Esophagus mucosa (tissue), 1 donor: ENCODE measurements around the gene RAB40B. TPM values are rescaled to one million over a fixed set of nuclear protein-coding genes. Genes with fewer than 3 reads are reported as not detected.
A peak's percentile ranks its signal among the peaks of the same experiment; 100 is the strongest.

Source experiments
- ATAC-seq: fragments of 200-7000 bp; cut with Tn5 transposase; one replicate; pipeline ENCODE4 v1.9.1; 2020
- total RNA-seq: library from RNA; stranded (reverse); gene quantifications from one replicate; pipeline ENCODE4 v1.2.4, GENCODE V29; 2023
- donor health status: DM: yes; HTN: yes; CAD: no.

The RAB40B gene
- total RNA-seq, 1 donor from 2014 or later: 6.6 TPM

DNA sequence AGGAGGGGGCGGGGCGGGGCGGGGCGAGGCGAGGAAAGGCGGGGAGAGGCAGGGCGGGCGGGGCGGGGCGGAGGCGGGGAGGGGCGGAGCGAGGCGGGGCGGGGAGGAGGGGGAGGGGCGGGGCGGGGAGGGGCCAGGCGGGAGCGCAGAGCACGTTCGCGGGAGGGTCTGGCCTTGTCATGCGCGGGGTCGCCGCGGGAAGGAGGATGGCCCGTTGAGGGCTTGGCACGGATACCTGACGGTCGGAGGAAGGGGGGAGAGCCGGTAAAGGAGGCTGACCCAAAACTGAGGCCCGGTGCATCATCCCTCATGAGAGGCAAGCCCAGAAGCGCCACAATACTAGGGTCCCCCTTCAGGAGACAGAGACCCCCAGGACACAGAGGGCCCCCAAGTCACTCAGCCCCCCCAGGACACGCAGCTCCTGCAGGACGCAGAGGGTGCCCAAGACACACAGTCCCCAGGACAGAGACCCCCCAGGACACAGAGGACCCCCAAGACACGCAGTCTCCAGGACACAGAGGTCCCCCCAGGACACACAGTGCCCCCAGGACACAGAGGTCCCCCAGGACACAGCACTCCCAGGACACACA, 49.7 kb downstream of the RAB40B start:
- ATAC-seq: peak; percentile 21

DNA sequence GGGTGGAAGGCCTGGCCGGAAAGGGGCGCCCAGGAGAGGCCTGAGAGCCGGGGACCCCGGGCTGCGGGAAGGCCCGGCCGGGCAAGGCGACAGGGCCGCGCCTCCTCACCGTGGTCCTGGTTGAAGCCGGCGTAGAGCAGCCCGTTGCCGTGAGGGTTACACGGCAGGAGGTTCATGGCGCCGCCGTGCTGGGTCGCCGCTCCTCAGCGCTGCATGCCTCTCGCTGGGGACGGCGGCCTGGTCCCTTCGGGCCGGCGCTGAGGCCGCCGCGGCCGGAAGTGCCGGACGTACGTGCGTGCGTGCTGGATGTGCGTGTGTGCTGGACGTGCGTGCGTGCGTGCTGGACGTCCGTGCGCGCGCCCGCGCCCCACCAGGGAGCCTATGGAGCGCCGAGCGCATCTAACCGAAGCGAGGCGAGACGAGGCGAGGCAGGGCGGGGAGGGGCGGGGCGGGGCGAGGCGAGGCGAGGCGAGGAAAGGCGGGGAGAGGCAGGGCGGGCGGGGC, 50.3 kb downstream of the RAB40B start, which contains the start of gene WDR45B:
TSS of gene WDR45B (minus strand) at position 280 of the 504 bp plus-strand sequence. CDS start at position 176, 104 bp downstream.
- peak; percentile 92 for ATAC-seq

DNA sequence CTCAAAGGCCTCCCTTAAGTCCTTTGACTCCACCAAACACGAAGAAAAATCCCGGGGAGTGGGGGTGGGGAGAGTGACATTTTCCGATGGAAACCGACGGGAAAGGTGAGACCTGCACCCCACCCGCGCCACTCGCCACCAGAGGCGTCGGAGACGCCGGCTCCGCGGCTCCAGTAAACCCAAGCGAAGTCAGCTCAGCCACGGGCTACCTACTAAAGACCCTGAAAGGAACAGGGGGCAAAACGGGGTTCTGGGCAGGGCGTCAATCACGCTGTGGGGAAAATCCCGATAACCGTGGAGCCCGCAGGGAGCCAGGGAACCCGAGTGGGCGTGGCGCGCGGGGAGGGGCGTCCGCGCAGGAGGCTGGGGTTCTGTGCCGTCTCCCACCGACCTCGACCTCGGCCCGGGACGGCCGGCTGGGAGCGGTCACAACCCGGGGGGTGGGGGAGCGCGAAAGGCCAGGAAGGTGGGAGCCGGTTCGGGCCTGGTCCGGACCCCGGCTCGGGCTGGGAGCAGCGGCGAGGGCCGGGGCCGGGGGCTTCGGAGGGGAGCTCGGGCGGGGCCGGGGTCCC, 50.8 kb downstream of the RAB40B start:
- ATAC-seq: peak; percentile 44

DNA sequence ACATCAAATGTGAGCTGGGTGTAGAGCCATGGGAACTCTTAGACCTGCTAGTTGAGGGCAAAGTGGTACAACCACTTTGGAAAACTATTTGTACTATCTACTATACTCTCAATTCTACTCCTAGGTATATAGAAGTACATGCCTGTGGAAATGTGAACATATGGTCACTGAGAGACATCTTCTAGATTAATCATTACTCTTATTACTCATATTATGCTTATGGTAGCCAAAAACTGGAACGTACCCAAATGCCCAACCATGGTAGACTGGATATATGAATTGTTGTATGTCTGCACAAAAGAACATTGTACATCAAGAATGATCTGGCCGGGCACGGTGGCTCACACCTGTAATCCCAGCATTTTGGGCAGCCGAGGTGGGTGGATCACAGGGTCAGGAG, 53.0 kb downstream of the RAB40B start:
- ATAC-seq: no peak

DNA sequence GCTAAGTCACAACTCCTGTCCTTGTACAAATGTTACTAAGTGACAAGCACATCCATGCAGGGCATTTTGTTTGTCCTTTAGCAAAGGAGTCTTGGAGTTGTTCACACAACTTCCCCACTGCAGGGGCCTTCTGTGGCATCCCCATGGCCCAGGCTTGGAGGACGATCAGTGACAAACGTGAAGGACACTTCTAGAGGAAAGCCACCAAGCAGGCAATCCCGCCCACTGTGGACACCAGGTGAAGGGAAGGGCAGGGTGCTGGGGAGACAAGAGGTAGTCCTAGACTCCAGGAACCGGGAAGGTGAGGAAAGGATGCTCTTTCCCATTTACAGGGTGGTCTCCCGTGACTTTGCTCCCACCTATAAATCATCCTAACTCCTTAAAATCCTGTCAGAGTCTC, 54.4 kb downstream of the RAB40B start:
- ATAC-seq: no peak

DNA sequence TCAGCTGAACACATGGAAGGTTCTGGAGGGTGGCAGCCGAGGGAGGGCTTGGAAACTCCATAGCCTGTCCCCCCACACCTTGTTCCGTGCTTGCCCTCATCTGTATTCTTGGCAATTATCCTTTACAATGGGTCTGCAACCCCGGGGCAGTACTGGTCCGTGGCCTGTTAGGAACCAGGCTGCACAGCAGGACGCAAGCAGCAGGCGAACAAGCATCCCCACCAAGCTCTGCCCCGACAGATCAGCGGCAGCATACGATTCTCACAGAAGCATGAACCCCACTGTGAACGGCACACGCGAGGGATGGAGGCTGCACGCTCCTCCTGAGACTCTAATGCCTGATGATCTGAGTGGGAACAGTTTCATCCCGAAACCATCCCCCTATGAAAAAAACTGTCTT, 56.5 kb downstream of the RAB40B start:
- ATAC-seq: no peak

DNA sequence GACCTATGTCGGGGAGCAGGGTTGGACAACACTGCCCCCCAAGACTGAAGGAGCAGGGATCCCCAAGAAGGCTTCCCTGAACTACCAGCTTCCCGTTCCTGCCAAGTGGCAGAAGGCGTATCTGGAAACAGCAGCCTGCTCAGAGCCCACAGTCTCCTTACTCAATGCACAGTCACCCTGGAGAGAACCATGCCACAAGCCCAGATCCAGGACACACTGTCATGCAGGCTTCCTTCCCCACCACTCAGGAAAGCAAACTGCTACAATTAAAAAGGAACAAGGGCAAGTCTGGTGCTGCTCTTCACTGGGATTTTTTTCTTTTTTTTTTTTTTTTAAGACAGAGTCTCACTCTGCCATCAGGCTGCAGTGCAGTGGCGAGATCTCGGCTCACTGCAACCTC, 58.5 kb downstream of the RAB40B start:
- peak; percentile 5 for ATAC-seq

DNA sequence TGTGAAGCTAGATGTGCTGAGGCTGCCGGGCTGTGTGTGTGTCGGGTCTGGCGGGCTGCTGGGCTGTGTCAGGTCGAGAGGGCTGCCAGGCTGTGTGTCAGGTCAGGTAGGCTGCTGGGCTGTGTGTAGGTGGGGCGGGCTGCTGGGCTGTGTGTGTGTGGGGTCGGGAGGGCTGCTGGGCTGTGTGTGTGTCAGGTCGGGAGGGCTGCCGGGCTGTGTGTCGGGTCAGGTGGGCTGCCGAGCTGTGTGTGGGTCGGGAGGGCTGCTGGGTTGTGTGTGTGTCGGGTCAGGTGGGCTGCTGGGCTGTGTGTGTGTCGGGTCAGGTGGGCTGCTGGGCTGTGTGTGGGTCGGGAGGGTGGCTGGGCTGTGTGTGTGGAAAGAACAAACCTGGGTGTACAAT, 58.9 kb downstream of the RAB40B start:
- peak; percentile 40 for ATAC-seq

DNA sequence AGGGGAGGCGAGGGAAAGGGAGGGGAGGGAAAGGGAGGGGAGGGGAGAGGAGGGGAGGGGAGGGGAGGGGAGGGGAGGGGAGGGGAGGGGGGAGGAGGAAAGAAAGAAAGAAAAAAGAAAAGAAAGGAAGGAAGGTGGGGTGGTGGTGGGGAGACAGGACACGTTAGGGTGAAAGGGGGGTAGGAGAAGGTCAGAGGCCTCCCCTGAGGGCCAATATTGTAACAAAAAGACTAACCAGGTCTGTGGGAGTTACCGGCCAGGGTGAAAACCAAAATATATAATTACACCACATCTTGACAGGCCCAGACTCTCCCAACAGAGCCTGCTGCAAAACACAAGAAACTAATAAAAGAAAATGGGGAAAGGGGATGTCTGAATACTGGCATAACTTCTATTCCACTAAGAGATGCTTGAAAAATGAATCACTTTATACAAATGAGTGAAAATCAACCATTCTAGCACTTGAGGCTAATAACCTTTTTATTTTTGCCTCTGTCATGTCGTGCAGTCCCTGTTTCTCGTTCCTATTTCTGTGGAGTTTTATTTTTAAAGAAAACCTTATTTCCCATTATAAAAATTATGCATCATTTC, 60.2 kb downstream of the RAB40B start:
- ATAC-seq: no peak

DNA sequence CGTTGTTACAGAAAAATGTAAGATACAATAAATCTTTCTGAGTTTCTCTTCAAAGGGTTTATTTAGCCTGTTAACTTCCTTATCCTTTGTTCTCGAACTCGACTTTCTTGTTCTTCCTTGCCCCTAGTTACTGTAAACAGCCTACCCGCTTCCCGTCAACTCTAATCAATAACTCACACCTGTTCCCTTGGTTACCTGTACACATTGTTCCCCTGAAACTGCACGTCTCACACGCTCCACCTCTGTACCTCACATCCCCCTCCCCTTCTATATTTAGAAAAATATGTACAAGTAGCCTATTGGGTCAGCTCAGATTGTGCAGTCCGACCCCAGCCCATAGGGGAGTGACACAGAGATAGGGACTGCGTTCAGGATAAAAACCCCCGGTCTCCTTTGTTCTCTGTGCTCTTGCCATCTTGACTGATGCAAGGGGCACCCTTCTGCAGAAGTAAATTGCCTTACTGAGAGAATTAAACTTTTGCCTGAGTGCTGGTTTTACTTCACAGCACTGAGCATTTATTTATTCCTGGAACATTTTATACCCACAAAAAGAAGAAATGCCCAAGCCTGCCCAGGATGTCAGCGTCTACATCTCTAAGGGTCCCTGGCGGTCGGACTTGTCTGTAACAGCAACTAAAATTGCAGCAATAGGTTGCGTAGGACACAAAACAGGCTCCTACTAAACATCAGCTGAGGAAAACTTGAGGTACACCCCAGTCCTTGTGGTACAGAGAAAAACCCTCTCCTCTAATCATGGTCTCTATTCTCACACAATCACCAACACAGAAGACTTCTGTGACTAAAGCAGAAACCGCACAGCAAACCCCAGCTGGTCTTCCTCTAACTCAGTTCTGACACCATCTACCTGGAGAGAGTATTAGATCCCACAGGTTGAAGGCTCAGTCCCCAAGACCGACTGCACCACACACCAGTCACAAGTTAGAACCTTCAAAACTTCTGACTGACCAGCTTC, 61.6 kb downstream of the RAB40B start:
- peak; percentile 73 for ATAC-seq

DNA sequence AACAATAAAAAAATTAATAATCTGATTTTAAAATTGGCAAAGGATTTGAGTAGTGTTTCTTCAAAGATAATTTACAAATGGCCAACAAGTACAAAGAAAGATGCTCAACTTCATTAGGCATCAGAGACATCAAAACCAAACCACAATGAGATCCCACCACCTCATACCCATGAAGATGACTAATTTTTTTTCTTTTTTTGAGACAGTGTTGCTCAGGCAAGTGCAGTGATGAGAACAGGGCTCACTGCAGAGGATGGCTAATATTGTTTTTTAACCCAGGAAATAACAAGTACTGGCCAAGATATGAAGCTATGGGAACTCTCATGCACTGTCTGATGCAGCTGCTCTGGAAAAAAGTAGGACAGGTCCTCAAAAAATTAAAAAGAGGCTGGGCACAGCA, 65.2 kb downstream of the RAB40B start:
- no peak for ATAC-seq

DNA sequence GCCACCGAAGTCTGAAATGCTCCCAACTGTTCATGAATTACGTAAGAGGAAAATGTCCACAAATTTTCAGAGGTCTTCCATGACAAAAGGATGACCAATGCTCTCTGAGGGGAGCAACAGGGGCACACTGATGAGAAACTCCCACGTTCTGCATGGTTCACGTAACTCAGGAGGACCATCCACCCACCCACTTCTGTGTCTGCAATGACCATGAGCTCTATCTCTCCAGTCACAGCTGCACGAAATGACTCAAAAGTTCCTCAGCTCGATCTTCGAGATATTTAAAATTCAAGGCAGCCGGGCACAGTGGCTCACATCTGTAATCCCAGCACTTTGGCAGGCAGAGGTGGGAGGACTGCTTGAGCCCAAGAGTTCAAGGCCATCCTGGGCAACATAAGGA, 66.0 kb downstream of the RAB40B start:
- no peak for ATAC-seq

DNA sequence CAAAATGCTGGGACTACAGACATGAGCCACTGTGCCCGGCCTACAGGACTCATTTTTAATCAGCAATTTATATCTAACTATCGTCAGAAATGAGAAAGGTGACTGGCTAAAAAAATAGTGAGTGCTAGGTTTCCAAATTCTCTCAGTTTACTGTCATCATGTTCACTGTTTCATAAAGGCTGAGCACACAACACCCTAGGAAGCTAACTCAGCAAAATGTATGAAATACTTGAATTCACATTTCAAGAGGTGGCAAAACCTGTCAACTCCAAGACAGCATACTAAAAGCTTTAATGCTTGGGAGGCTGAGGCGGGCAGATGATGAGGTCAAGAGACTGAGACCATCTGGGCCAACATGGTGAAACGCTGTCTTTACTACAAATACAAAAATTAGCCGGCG, 67.0 kb downstream of the RAB40B start:
- no peak for ATAC-seq

DNA sequence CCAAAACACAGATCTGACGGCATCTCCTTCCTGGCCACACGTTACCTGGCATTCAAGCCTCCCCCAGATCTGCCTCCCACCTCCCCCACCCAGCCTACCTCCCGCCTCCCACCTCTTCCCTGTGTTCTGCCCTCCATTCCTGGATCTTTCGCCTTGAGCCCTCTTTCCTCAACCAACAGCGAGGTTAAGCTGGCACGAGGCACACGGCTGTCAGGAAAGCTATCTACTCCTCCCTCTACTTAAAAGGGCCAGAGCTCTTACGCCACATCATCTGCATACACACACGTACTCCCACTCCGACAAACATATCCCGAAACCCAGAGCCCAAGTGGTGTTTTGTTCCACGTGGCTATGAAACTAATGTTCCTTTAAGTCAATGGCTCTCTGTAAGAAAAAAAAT, 68.3 kb downstream of the RAB40B start:
- no peak for ATAC-seq

DNA sequence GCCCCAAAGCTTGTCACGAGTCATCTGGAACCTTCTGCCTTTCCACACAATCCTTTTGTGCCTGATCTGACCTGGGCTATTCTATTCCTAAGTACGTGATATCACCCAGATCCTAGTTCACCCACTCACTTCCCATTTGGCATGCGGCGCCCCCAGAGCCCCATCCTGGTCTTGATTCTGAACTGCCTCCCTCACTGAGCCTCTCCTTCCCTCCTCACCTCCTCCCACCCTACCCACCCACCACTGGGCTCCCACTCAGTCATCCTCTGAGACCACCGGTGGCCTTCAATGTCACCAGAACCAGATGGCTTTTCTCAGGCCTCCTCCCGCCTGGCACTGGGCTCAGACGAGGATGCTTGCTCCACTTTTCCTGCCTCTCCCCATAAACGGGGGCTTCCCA, 68.8 kb downstream of the RAB40B start:
- no peak for ATAC-seq

DNA sequence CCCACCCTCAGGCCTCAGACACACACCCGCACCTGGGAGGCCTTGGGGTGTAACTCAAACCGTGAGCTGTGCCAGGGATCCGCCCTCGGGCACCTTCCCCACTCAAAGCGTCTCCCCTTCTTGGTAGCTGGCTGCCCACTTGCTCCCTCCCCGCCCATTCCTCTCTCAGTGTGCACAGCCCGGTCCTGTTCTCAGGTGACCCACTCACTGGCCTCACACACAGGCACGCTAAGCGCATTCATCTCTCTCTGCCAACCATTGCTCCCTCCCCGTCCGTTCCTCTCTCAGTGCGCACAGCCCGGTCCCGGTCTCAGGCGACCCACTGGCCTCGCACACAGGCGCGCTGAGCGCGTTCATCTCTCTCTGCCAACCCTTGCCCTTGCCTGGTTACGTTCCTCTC, 71.1 kb downstream of the RAB40B start:
- ATAC-seq: peak; percentile 38

DNA sequence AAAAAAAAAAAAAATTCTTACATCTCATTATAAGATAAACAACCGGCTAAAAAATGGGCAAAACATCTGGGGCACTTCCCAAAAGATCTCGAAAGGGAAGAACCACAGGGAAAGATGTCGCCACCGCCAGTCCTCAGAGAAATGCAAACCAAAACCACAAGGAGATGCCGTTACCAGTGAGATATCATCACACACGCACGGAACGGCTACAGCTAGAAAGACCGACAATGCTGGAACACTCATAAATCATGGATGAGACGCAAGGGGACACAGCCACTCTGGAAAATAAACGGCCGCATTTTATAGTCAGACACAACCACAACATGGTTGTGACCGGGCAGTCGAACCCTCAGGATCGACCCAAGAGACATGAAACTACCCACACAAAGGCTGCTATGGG, 74.8 kb downstream of the RAB40B start:
- no peak for ATAC-seq

DNA sequence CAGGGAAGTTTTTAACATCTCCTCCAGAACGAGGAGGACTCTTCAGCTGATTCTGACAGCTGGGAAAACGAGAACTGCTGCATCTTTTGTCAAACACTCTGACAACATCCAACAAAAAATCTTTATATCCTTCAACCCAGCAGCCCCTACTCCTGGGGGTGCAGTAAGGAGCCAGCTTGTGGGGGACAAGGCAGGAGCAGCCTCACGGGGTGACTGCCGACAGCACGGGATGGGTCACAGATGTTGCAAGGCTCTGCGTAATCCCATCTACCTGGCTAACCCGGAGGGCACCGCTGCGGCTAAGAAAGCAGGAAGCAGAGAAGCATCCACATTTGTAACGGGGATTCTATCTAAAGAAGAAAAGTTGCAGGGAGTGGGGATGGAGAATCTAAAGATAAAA, 78.9 kb downstream of the RAB40B start:
- ATAC-seq: no peak

DNA sequence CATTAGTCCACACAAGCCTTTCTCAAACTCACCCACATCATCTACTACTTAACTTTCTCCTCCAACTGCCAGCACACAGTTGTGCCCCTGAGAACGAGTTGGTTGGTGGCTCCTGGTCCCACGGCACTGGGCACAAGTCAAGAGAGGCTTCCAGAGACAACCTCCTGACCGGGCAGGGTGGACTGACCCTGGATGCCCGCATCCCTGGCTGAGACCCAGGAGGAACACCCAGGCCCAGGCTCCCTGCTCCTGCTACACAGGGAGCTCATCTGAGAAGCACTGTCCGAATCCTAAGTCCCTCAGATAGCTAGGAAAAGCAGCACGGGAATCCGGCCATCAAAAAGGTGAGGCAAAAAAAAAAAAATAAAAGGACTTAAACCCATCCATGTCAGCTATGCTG, 79.3 kb downstream of the RAB40B start:
- ATAC-seq: no peak

DNA sequence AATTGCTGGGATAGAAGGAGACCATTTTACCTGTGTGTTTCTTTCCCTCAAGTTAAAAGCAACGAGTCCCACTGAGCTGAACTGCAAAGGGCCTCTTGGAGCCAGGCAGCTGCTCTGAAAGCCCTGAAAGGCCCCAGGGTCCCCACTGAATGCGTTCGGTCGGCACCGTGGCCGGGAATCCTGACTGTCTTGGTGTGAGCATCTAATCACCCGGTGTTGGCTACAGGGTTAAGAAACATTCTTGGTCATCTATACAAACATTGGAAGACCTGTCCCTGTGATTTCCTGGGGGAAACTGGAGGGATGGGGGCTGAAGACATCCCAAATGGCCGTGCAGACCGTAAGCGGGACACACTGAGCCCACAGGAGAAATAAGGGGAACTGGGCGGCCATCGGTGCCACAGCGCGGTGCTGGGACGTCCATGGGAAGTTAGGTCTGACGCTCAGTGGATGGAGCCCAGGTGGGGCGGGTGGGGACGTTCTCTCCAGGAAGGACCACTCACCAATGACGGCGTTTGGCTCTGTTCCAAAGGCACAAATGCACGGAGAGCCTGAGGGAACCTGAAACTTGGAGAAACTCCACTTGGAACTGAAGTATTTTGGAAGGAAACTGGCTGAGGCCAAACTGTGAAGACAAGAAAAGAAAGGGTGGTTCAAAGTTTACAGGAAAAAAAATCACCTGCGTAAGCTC, 82.3 kb downstream of the RAB40B start:
- ATAC-seq: no peak

DNA sequence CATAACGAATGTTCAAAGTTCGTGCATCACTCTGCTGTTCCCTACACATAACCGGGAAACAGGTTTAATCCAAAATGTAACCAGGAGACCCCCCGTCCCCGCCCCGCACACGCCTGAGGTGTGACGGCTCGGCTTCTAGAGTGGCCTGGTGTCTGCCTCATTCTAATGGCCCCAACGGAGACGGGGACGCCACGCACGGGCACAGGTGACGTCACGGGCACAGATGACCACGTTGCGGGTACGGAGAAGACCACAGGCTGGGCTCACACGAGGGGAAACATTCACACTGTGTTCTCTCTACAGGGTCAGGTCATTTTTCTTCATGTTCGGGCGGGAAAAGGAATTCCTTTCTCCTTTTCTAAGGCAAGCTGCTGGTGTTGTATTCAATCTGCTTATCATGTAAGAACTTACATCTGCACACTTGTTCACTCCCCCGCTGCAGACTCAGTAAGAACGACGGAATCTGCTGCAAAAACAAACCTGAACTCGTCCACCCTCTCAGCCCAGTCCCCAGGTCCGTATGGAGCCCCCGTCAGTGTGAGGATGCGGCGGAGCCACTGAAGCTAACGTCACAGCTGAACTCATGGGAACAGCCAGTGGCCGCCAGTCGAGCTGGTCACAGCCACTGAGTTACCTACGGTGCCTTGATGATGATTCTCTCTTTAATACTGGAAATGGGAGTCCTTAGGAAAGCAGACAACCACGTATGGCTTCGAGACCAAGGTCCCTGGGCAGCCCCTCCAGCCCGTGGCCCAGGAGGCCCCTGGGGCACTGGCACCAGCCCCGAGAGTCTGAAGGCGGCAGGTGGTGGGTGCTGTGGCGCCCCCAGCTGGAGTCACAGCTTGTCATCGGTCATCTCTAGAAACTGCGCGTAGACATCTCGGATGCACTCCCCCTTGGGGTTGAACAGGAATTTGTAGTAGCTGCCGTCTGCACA, 83.1 kb downstream of the RAB40B start:
- ATAC-seq: no peak
